Endothelial cell of umbilical vein (primary cell): Measurements from ENCODE around the gene CCN6. TPM values are rescaled to one million over a fixed set of nuclear protein-coding genes. Genes with fewer than 3 reads are reported as not detected.

Experiments used
- BruUV-seq: library from RNA; stranded (reverse); fragments of 400-500 nt; replicated peaks from 2 replicates; lab custom pipeline; 2021; lab: Mats Ljungman, UMichigan
- CTCF ChIA-PET: fragments of 300-600, 350-600 bp; sonication (Branson Sonifier 250); formaldehyde crosslinking; loops from one replicate; lab custom pipeline; 2021; ENCODE audit warnings: antibody characterized with exemption, inconsistent platforms; lab: Charles Lee
- POLR2A ChIA-PET: fragments of 300-600, 350-600 bp; sonication (Branson Sonifier 250); formaldehyde crosslinking; loops from one replicate; lab custom pipeline; 2021; ENCODE audit warnings: antibody characterized with exemption, inconsistent platforms; lab: Charles Lee
- DNase-seq: peaks from one replicate; pipeline ENCODE4 v3.0.0-alpha.2; 2011; ENCODE audit warnings: low read depth, low spot score
- FAIRE-seq: peaks from 2 replicates; lab custom pipeline; 2011; peaks lifted over from hg19 to GRCh38; lab: Jason Lieb, UNC
- H2AFZ ChIP-seq: 2 replicates; pipeline ENCODE4 v1.6.0; 2012; ENCODE audit warnings: low read depth, low read length, control low read depth, inconsistent platforms
- H3K27ac ChIP-seq: 2 replicates; pipeline ENCODE4 v1.5.1; 2011; ENCODE audit warnings: low read depth, mild to moderate bottlenecking, control low read depth, low read length, moderate library complexity; ENCODE audit not compliant: insufficient read depth
- H3K27me3 ChIP-seq, 2 experiments: 2 replicates each; pipeline versions ENCODE4 v1.6.0 to v1.6.1; 2011; ENCODE audit warnings: low read length in 2 of 2, mixed read lengths in 1 of 2; ENCODE audit not compliant: control insufficient read depth in 2 of 2, insufficient read depth in 2 of 2
- H3K36me3 ChIP-seq, 2 experiments: 2 replicates in 1 of 2; 3 replicates in 1 of 2; pipeline ENCODE4 v1.5.1; 2011; ENCODE audit warnings: low read length in 2 of 2, mild to moderate bottlenecking in 1 of 2, moderate library complexity in 1 of 2; ENCODE audit not compliant: control insufficient read depth in 2 of 2, insufficient read depth in 2 of 2; ENCODE audit errors: extremely low read depth in 1 of 2
- H3K4me1 ChIP-seq: 3 replicates; pipeline ENCODE4 v1.5.1; 2011; ENCODE audit warnings: mild to moderate bottlenecking, low read length; ENCODE audit not compliant: control insufficient read depth, insufficient read depth; ENCODE audit errors: extremely low read depth
- H3K4me2 ChIP-seq: 2 replicates; pipeline ENCODE4 v1.6.1; 2011; ENCODE audit warnings: low read length, control low read depth, mixed read lengths; ENCODE audit not compliant: insufficient read depth
- H3K4me3 ChIP-seq, 3 experiments: fragments of 200-600 bp in 1 of 3; sonication (generic), shearing (Covaris generic) in 1 of 3; replicated peaks in 1 of 3; 2 replicates each; pipeline ENCODE4 v1.5.1; 2011 to 2016; ENCODE audit warnings: control low read depth in 3 of 3, low read length in 3 of 3, mild to moderate bottlenecking in 2 of 3, inconsistent platforms in 1 of 3, low read depth in 1 of 3, moderate library complexity in 1 of 3; ENCODE audit not compliant: insufficient read depth in 1 of 3
- H3K79me2 ChIP-seq: 2 replicates; pipeline ENCODE4 v1.6.0; 2012; ENCODE audit warnings: low read length, inconsistent platforms; ENCODE audit not compliant: control insufficient read depth, insufficient read depth
- H3K9ac ChIP-seq: replicated peaks from 2 replicates; pipeline ENCODE3; 2011; ENCODE audit warnings: low read length, control low read depth; ENCODE audit not compliant: insufficient read depth; ENCODE audit errors: extremely low read depth
- H3K9me1 ChIP-seq: replicated peaks from 3 replicates; pipeline ENCODE4 v1.6.0; 2011; ENCODE audit warnings: mild to moderate bottlenecking, low read length; ENCODE audit not compliant: control insufficient read depth, insufficient read depth; ENCODE audit errors: extremely low read depth
- H3K9me3 ChIP-seq: replicated peaks from 2 replicates; pipeline ENCODE4 v1.5.1; 2012; ENCODE audit warnings: low read length, inconsistent platforms; ENCODE audit not compliant: control insufficient read depth, insufficient read depth
- H4K20me1 ChIP-seq: replicated peaks from 2 replicates; pipeline ENCODE3; 2011; ENCODE audit warnings: mild to moderate bottlenecking, low read length; ENCODE audit not compliant: control insufficient read depth, insufficient read depth; ENCODE audit errors: extremely low read depth
- CTCF ChIP-seq, 2 donors: IDR thresholded peaks; 1 replicate in 1 of 2; 2 replicates in 1 of 2; pipeline ENCODE4 v1.5.1; 2011; ENCODE audit warnings: low read length in 2 of 2, mild to moderate bottlenecking in 2 of 2, moderate library complexity in 2 of 2, control low read depth in 1 of 2, inconsistent platforms in 1 of 2, low read depth in 1 of 2; ENCODE audit not compliant: insufficient read depth in 1 of 2; ENCODE audit errors: extremely low read depth in 1 of 2
- EZH2 ChIP-seq: IDR thresholded peaks from 2 replicates; pipeline ENCODE4 v1.6.1; 2012; ENCODE audit warnings: borderline replicate concordance, low read depth, mild to moderate bottlenecking, moderate library complexity, low read length, inconsistent platforms; ENCODE audit not compliant: severe bottlenecking
- FOS ChIP-seq: IDR thresholded peaks from 2 replicates; pipeline ENCODE4 v1.6.1; 2011; ENCODE audit warnings: mild to moderate bottlenecking, low read length, moderate library complexity, borderline replicate concordance; ENCODE audit not compliant: insufficient read depth
- GATA2 ChIP-seq: IDR thresholded peaks from 2 replicates; pipeline ENCODE4 v1.7.0; 2011; ENCODE audit warnings: low read depth, mild to moderate bottlenecking, moderate library complexity, mixed read lengths, low read length; ENCODE audit not compliant: insufficient read length, insufficient read depth
- JUN ChIP-seq: IDR thresholded peaks from 2 replicates; pipeline ENCODE4 v1.6.1; 2011; ENCODE audit warnings: borderline replicate concordance, low read depth; ENCODE audit not compliant: insufficient read length, insufficient read depth
- MYC ChIP-seq: IDR thresholded peaks from one replicate; pipeline ENCODE4 v1.6.1; 2011; ENCODE audit warnings: mild to moderate bottlenecking, low read depth, low read length
- POLR2A ChIP-seq: IDR thresholded peaks from 2 replicates; pipeline ENCODE4 v1.6.1; 2012; ENCODE audit warnings: low read depth, mild to moderate bottlenecking, control low read depth, low read length
- POLR2AphosphoS5 ChIP-seq: IDR thresholded peaks from 2 replicates; pipeline ENCODE4 v1.6.1; 2012; ENCODE audit warnings: low read depth, mild to moderate bottlenecking, control low read depth, low read length, moderate library complexity; ENCODE audit not compliant: insufficient read depth
- dilution Hi-C: fragments of 300-500 bp; cut with MboI; formaldehyde crosslinking; loops from one replicate; pipeline ENCODE4 v1.15.0; 2019; ENCODE audit warnings: low sequenced_read_pairs; ENCODE audit not compliant: extremely low pct_ligation_motif_present
- intact Hi-C: fragments of 100-400 bp; cut with micrococcal nuclease; formaldehyde crosslinking; loops from one replicate; pipeline ENCODE4 v1.10.0; 2022
- polyA plus RNA-seq, 4 experiments: library from polyadenylated mRNA; depleted of rRNA in 3 of 4; stranded (reverse) in 3 of 4; unstranded in 1 of 4; fragments of >200 nt; gene quantifications; 2 replicates each; pipeline versions ENCODE4 v1.2.1 to v1.2.3, GENCODE V29; 2011 to 2012; ENCODE audit warnings: missing spikeins in 1 of 4
- total RNA-seq: library from RNA; stranded (reverse); gene quantifications from 2 replicates; pipeline ENCODE4 v1.2.3, GENCODE V29; 2021
- TF ChIP-seq, protein P1 (sequence below): IDR thresholded peaks from 2 replicates; pipeline ENCODE4 v1.6.1; 2011; ENCODE audit not compliant: insufficient read depth, insufficient read length

CCN6 gene
- total and polyA plus RNA-seq, 2 donors (not counting 3 experiments of a cell fraction or from before 2014, with no cell fraction given), result not detected

DNA sequence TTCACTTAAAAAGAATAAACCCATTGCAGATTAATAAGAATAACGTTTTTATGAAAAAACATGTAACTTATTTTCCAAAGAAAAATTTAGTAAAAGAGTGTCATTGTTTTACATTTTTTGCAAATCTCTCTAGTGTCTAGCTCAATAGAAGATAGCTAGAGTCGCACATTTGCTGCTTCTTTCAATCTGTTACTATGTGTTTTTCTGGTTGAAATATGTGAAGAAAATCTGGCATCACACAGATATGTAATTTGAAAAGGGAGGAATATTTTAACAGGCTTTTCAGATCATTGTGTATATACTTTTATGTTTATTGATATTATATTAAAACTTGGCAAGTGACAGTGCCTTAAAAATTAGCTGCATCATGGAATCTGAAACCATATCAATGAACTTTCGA, 9.1 kb downstream of the CCN6 start:
- H4K20me1 ChIP-seq, result no peaks in the 10 kb centered on the region
- H2AFZ ChIP-seq, result no peak overlapping the region
- no peak overlapping the region for H3K9ac ChIP-seq
- ChIA-PET CTCF (no interaction called here), POLR2A (no interaction called here)
- no peak overlapping the region for H3K4me3 ChIP-seq
- H3K27ac ChIP-seq, result no peak overlapping the region
- no peak overlapping the region for H3K4me2 ChIP-seq
- intact Hi-C loops, result no loop called here
- BruUV-seq, result no TSS peak
- TF ChIP-seq CTCF (IDR thresholded peaks at IDR 0.05; ENCODE audit: extremely low read depth in 1 of 2, insufficient read depth in 1 of 2, low read depth in 1 of 2, low read length in 2 of 2) (no peak), EZH2 (no peak), FOS (no peak), GATA2 (no peak), MYC (no peak), JUN (no peak), POLR2AphosphoS5 (no peak), POLR2A (no peak)
- TF ChIP-seq, protein P1, sequence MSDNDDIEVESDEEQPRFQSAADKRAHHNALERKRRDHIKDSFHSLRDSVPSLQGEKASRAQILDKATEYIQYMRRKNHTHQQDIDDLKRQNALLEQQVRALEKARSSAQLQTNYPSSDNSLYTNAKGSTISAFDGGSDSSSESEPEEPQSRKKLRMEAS, result no peak
- no peaks in the 10 kb centered on the region for H3K4me1 ChIP-seq
- FAIRE-seq, result no peak
- no peak for DNase-seq
- H3K27me3 ChIP-seq, result no peaks in the 10 kb centered on the region
- H3K79me2 ChIP-seq, result no peaks in the 10 kb centered on the region
- no peaks in the 10 kb centered on the region for H3K9me1 ChIP-seq
- no peaks in the 10 kb centered on the region for H3K9me3 ChIP-seq
- H3K36me3 ChIP-seq, result no peaks in the 10 kb centered on the region
- dilution Hi-C loops, result no loop called here
